CD4-positive, CD25-positive, alpha-beta regulatory T cell (primary cell): ENCODE measurements around the gene MTMR3. TPM values are rescaled to one million over a fixed set of nuclear protein-coding genes. Genes with fewer than 3 reads are reported as not detected.
A peak's percentile ranks its signal among the peaks of the same experiment; 100 is the strongest.

Experiments used
- ATAC-seq, 2 donors: fragments of 150-1000 bp; cut with Tn5 transposase; one replicate each; pipeline ENCODE4 v1.10.0; 2021; ENCODE audit warnings: low read depth in 2 of 2, moderate number of reproducible peaks in 2 of 2, moderate library complexity in 1 of 2
- DNase-seq, 3 donors: peaks; one replicate each; pipeline versions ENCODE4 v3.0.0 to v3.0.0-alpha.2; 2012 to 2022; ENCODE audit warnings: mixed read lengths in 1 of 3
- H3K27ac ChIP-seq: one replicate; pipeline ENCODE4 v1.7.0; 2013; ENCODE audit warnings: mild to moderate bottlenecking, low read length; ENCODE audit not compliant: insufficient read depth, poor library complexity, severe bottlenecking
- H3K27me3 ChIP-seq: one replicate; pipeline ENCODE4 v1.7.0; 2013; ENCODE audit warnings: low read length; ENCODE audit not compliant: control insufficient read depth, insufficient read depth
- H3K36me3 ChIP-seq: one replicate; pipeline ENCODE4 v1.7.0; 2013; ENCODE audit warnings: mild to moderate bottlenecking, low read length, moderate library complexity; ENCODE audit not compliant: control insufficient read depth, insufficient read depth
- H3K4me1 ChIP-seq: 2 replicates; pipeline ENCODE4 v1.7.0; 2013; ENCODE audit warnings: mild to moderate bottlenecking, low read length; ENCODE audit not compliant: insufficient read depth, control insufficient read depth, poor library complexity, severe bottlenecking
- H3K4me3 ChIP-seq: one replicate; pipeline ENCODE4 v1.7.0; 2013; ENCODE audit warnings: low read depth, mild to moderate bottlenecking, low read length, moderate library complexity
- H3K9me3 ChIP-seq, 2 experiments: 1 replicate in 1 of 2; 2 replicates in 1 of 2; pipeline ENCODE4 v1.7.0; 2013; ENCODE audit warnings: low read length in 2 of 2, mild to moderate bottlenecking in 1 of 2, moderate library complexity in 1 of 2; ENCODE audit not compliant: control insufficient read depth in 2 of 2
- H3K27ac Mint-ChIP-seq, 3 donors: one replicate each; pipeline ENCODE4 v1.8.0; 2020 to 2022; ENCODE audit warnings: mild to moderate bottlenecking in 3 of 3, mixed read lengths in 3 of 3, moderate library complexity in 2 of 3
- H3K27me3 Mint-ChIP-seq: one replicate; pipeline ENCODE4 v1.8.0; 2022; ENCODE audit warnings: mild to moderate bottlenecking, mixed read lengths
- H3K36me3 Mint-ChIP-seq: one replicate; pipeline ENCODE4 v1.8.0; 2020; ENCODE audit warnings: mixed read lengths
- H3K4me1 Mint-ChIP-seq, 4 donors: one replicate each; pipeline ENCODE4 v1.8.0; 2020 to 2022; ENCODE audit warnings: mixed read lengths in 4 of 4, mild to moderate bottlenecking in 1 of 4
- H3K4me3 Mint-ChIP-seq, 4 donors: one replicate each; pipeline ENCODE4 v1.8.0; 2020 to 2022; ENCODE audit warnings: mild to moderate bottlenecking in 4 of 4, mixed read lengths in 4 of 4, moderate library complexity in 3 of 4
- H3K9me3 Mint-ChIP-seq, 7 donors: one replicate each; pipeline ENCODE4 v1.8.0; 2020 to 2022; ENCODE audit warnings: mixed read lengths in 7 of 7, mild to moderate bottlenecking in 3 of 7, moderate library complexity in 2 of 7
- polyA plus RNA-seq, 4 donors: library from polyadenylated mRNA; unstranded; fragments of 300-500 nt; fragmentation: Illumina TruSeq; gene quantifications; one replicate each; pipeline ENCODE4 v1.2.3, GENCODE V29; 2021
- total RNA-seq: library from RNA; stranded (reverse); gene quantifications from one replicate; pipeline ENCODE4 v1.2.3, GENCODE V29; 2022

Gene MTMR3
- total and polyA plus RNA-seq, 5 donors from 2014 or later: 14.3 to 64.4 (median 19.1) TPM

- H3K36me3 ChIP-seq: no peaks in the 10 kb centered on the region
- H3K4me3 ChIP-seq: no peak overlapping the region
- H3K27ac ChIP-seq: no peak overlapping the region
- H3K36me3 Mint-ChIP-seq: no peaks in the 10 kb centered on the region
- no peak overlapping the region for H3K27ac Mint-ChIP-seq
- H3K4me1 Mint-ChIP-seq: peaks cover 5 to 11% (median 7%) of the 10 kb centered on the region in 4 donors
- peak in 1 of 3 donors; percentile 18 for DNase-seq
- H3K27me3 Mint-ChIP-seq: peaks cover 11% of the 10 kb centered on the region
- ATAC-seq: no peak
- H3K9me3 Mint-ChIP-seq: no peaks in the 10 kb centered on the region
- no peak overlapping the region for H3K4me3 Mint-ChIP-seq
- no peaks in the 10 kb centered on the region for H3K27me3 ChIP-seq
- peaks cover 5% of the 10 kb centered on the region for H3K4me1 ChIP-seq
- no peaks in the 10 kb centered on the region for H3K9me3 ChIP-seq
Observed at GRCh38 chr22:30044369-30044768, 161.4 kb downstream of the MTMR3 start.

- ATAC-seq: no peak
- Histone ChIP-seq H3K27me3 (no peaks in the 10 kb centered on the region), H3K4me3 (no peak overlapping the region), H3K4me1 (peaks cover 5% of the 10 kb centered on the region), H3K27ac (no peak overlapping the region), H3K9me3 (no peaks in the 10 kb centered on the region), H3K36me3 (no peaks in the 10 kb centered on the region)
- Mint-ChIP-seq H3K27me3 (peaks cover 11% of the 10 kb centered on the region), H3K9me3 (no peaks in the 10 kb centered on the region), H3K27ac (peak overlapping the region in 1 of 3 donors; percentile 77), H3K4me3 (no peak overlapping the region), H3K4me1 (peaks cover 5 to 11% (median 7%) of the 10 kb centered on the region in 4 donors), H3K36me3 (no peaks in the 10 kb centered on the region)
- no peak for DNase-seq
Observed at GRCh38 chr22:30044881-30045493, 162.0 kb downstream of the MTMR3 start.

- H3K27me3 ChIP-seq: no peaks in the 10 kb centered on the region
- no peaks in the 10 kb centered on the region for H3K36me3 ChIP-seq
- Mint-ChIP-seq H3K4me1 (peaks cover 5 to 11% (median 7%) of the 10 kb centered on the region in 4 donors), H3K9me3 (no peaks in the 10 kb centered on the region), H3K27ac (peak overlapping the region in 1 of 3 donors; percentile 77), H3K36me3 (no peaks in the 10 kb centered on the region), H3K27me3 (peaks cover 13% of the 10 kb centered on the region), H3K4me3 (no peak overlapping the region)
- H3K9me3 ChIP-seq: no peaks in the 10 kb centered on the region
- DNase-seq (no peak), ATAC-seq (no peak)
- H3K4me3 ChIP-seq: no peak overlapping the region
- H3K4me1 ChIP-seq: peaks cover 5% of the 10 kb centered on the region
- no peak overlapping the region for H3K27ac ChIP-seq
Observed at GRCh38 chr22:30045494-30045887, 162.5 kb downstream of the MTMR3 start.

- Histone ChIP-seq H3K27ac (no peak overlapping the region), H3K9me3 (no peaks in the 10 kb centered on the region), H3K4me1 (peaks cover 5% of the 10 kb centered on the region), H3K36me3 (no peaks in the 10 kb centered on the region), H3K27me3 (no peaks in the 10 kb centered on the region), H3K4me3 (no peak overlapping the region)
- H3K9me3 Mint-ChIP-seq: no peaks in the 10 kb centered on the region
- peaks cover 18% of the 10 kb centered on the region for H3K27me3 Mint-ChIP-seq
- peaks cover 5 to 11% (median 7%) of the 10 kb centered on the region in 4 donors for H3K4me1 Mint-ChIP-seq
- peak overlapping the region in 1 of 3 donors; percentile 48 for H3K27ac Mint-ChIP-seq
- no peak for ATAC-seq
- H3K4me3 Mint-ChIP-seq: no peak overlapping the region
- no peaks in the 10 kb centered on the region for H3K36me3 Mint-ChIP-seq
- DNase-seq: no peak
Observed at GRCh38 chr22:30045901-30046715, 163.1 kb downstream of the MTMR3 start.

GRCh38 chr22:30046716-30047363 is 163.9 kb downstream of the MTMR3 start:
- H3K27ac Mint-ChIP-seq: peak overlapping the region; percentile 46 to 84 (median 79)
- no peaks in the 10 kb centered on the region for H3K9me3 Mint-ChIP-seq
- no peak overlapping the region for H3K27ac ChIP-seq
- no peaks in the 10 kb centered on the region for H3K36me3 Mint-ChIP-seq
- H3K27me3 Mint-ChIP-seq: peaks cover 18% of the 10 kb centered on the region
- H3K9me3 ChIP-seq: no peaks in the 10 kb centered on the region
- no peak for DNase-seq
- no peak overlapping the region for H3K4me3 Mint-ChIP-seq
- H3K4me1 ChIP-seq: peaks cover 5% of the 10 kb centered on the region
- H3K4me3 ChIP-seq: peak overlapping the region; percentile 47
- H3K27me3 ChIP-seq: no peaks in the 10 kb centered on the region
- no peak for ATAC-seq
- H3K4me1 Mint-ChIP-seq: peaks cover 5 to 11% (median 7%) of the 10 kb centered on the region in 4 donors
- no peaks in the 10 kb centered on the region for H3K36me3 ChIP-seq

GRCh38 chr22:30047364-30047738 is 164.4 kb downstream of the MTMR3 start:
- Histone ChIP-seq H3K4me1 (peaks cover 5% of the 10 kb centered on the region), H3K4me3 (peak overlapping the region; percentile 47), H3K27ac (no peak overlapping the region), H3K9me3 (no peaks in the 10 kb centered on the region), H3K36me3 (no peaks in the 10 kb centered on the region), H3K27me3 (no peaks in the 10 kb centered on the region)
- peak; percentile 58 to 76 for ATAC-seq
- peak overlapping the region in 2 of 3 donors; percentile 46 to 84 for H3K27ac Mint-ChIP-seq
- no peaks in the 10 kb centered on the region for H3K9me3 Mint-ChIP-seq
- peak in 2 of 3 donors; percentile 22 to 82 for DNase-seq
- peaks cover 18% of the 10 kb centered on the region for H3K27me3 Mint-ChIP-seq
- H3K4me1 Mint-ChIP-seq: peaks cover 5 to 11% (median 7%) of the 10 kb centered on the region in 4 donors
- H3K4me3 Mint-ChIP-seq: peak overlapping the region in 1 of 4 donors; percentile 60
- H3K36me3 Mint-ChIP-seq: no peaks in the 10 kb centered on the region

GRCh38 chr22:30048681-30049080 is 165.7 kb downstream of the MTMR3 start:
- ATAC-seq (no peak), DNase-seq (no peak)
- H3K27ac ChIP-seq: no peak overlapping the region
- no peaks in the 10 kb centered on the region for H3K27me3 ChIP-seq
- no peaks in the 10 kb centered on the region for H3K36me3 ChIP-seq
- Mint-ChIP-seq H3K27ac (peak overlapping the region in 1 of 3 donors; percentile 11), H3K36me3 (no peaks in the 10 kb centered on the region), H3K9me3 (no peaks in the 10 kb centered on the region), H3K4me1 (peaks cover 0 to 11% (median 7%) of the 10 kb centered on the region in 4 donors), H3K27me3 (peaks cover 17% of the 10 kb centered on the region), H3K4me3 (no peak overlapping the region)
- H3K4me1 ChIP-seq: peaks cover 5% of the 10 kb centered on the region
- no peak overlapping the region for H3K4me3 ChIP-seq
- no peaks in the 10 kb centered on the region for H3K9me3 ChIP-seq
